ENCODE data around the gene TMCO1. TPM values are rescaled to one million over a fixed set of nuclear protein-coding genes. Genes with fewer than 3 reads are reported as not detected.

TMCO1 gene
- total and polyA plus RNA-seq, 2 of the 13 experiments (the other 11 are each of a cell fraction or from before 2014, with no cell fraction given): 106 to 119 TPM

- no peak for TF ChIP-seq ZBTB33 (CRISPR knock-in tag; IDR thresholded peaks at IDR 0.05)
- no peak for TF ChIP-seq ZNF652 (CRISPR knock-in tag; IDR thresholded peaks at IDR 0.05; ENCODE audit: borderline replicate concordance, low read depth)
- no peak for TF ChIP-seq CSRNP1 (CRISPR knock-in tag; IDR thresholded peaks at IDR 0.05)
- TF ChIP-seq KDM5B (CRISPR knock-in tag; IDR thresholded peaks at IDR 0.05; ENCODE audit: borderline replicate concordance): no peak
- TF ChIP-seq NCOR1 (IDR thresholded peaks at IDR 0.05; ENCODE audit: borderline replicate concordance, low read length): no peak
Observed at GRCh38 chr1:165816157-165816556, 47.5 kb upstream of the TMCO1 start (continued).

GRCh38 chr1:165815725-165816124, 47.1 kb upstream of the TMCO1 start:
- Histone ChIP-seq H3K27me3 (ENCODE audit: control insufficient read depth in 1 of 2, insufficient read depth in 2 of 2, low read length in 2 of 2) (no peaks in the 10 kb centered on the region), H3K4me1 (ENCODE audit: insufficient read depth, low read length) (no peaks in the 10 kb centered on the region), H3K79me2 (ENCODE audit: insufficient read depth, low read length) (no peaks in the 10 kb centered on the region), H4K20me1 (ENCODE audit: insufficient read depth, low read length) (no peaks in the 10 kb centered on the region), H2AFZ (ENCODE audit: low read length) (no peak overlapping the region), H3K27ac (ENCODE audit: extremely low read length, insufficient read depth, low read length) (no peak overlapping the region), H3K4me3 (replicated peaks in 1 of 3; ENCODE audit: insufficient read depth in 1 of 3, low read depth in 2 of 3, low read length in 3 of 3) (no peak overlapping the region), H3K9ac (ENCODE audit: insufficient read depth, low read depth, low read length) (no peak overlapping the region), H3K4me2 (ENCODE audit: low read depth, low read length) (no peak overlapping the region), H3K9me3 (ENCODE audit: low read length) (no peaks in the 10 kb centered on the region), H3K36me3 (replicated peaks in 1 of 2; ENCODE audit: control insufficient read depth in 1 of 2, insufficient read depth in 2 of 2, low read length in 2 of 2) (no peaks in the 10 kb centered on the region)
- ChIA-PET CTCF (ENCODE audit: low intra/inter-chr PET ratio, low total read pairs) (no interaction called here), POLR2A (no interaction called here)
- no peak for FAIRE-seq
- intact Hi-C loops (cut with micrococcal nuclease; ENCODE audit: unreplicated experiment) (no loop called here), in situ Hi-C loops (cut with HindIII; ENCODE audit: extremely low pct_ligation_motif_present, low pct_unique_long_range_greater_than_20kb) (no loop called here)
- no TSS peak for BruUV-seq (replicated peaks)
- no peak for DNase-seq (ENCODE audit: low spot score)
- no peak for ATAC-seq
- WGBS (ENCODE audit: low lambda C conversion rate): 2% methylated on average over 3 of the region's 3 CpGs
- TF ChIP-seq ZNF644 (CRISPR knock-in tag; IDR thresholded peaks at IDR 0.05; ENCODE audit: low read depth) (no peak), LRRFIP1 (CRISPR knock-in tag; conservative IDR thresholded peaks at IDR 0.05) (no peak), TEAD2 (CRISPR knock-in tag; IDR thresholded peaks at IDR 0.05) (no peak), ZNF329 (CRISPR knock-in tag; IDR thresholded peaks at IDR 0.05; ENCODE audit: low read depth) (no peak), ZKSCAN1 (IDR thresholded peaks at IDR 0.05; ENCODE audit: low read length) (no peak), JUNB (CRISPR knock-in tag; IDR thresholded peaks at IDR 0.05; ENCODE audit: borderline replicate concordance) (no peak), ZNF607 (CRISPR knock-in tag; IDR thresholded peaks at IDR 0.05; ENCODE audit: borderline replicate concordance) (no peak), SMARCE1 (IDR thresholded peaks at IDR 0.05; ENCODE audit: borderline replicate concordance) (no peak), ZNF557 (CRISPR knock-in tag; IDR thresholded peaks at IDR 0.05) (no peak), ZNF512B (CRISPR knock-in tag; IDR thresholded peaks at IDR 0.05; ENCODE audit: borderline replicate concordance) (no peak), ZFX (CRISPR knock-in tag; IDR thresholded peaks at IDR 0.05; ENCODE audit: low read depth) (no peak)

All from HepG2 (cell line).